AG09309 (cell line): ENCODE results near the gene GATA6.
"Not testable (repeated sequence)": the region's sequence is repeated elsewhere in the genome, so short reads cannot be mapped to it uniquely, and the experiment has no call there.

ENCODE experiments used
- DNase-seq: peaks from one replicate; pipeline ENCODE4 v3.0.0-alpha.2; 2010; ENCODE audit warnings: low read depth
- H3K4me3 ChIP-seq: 2 replicates; pipeline ENCODE4 v1.5.1; 2011; ENCODE audit warnings: mild to moderate bottlenecking, low read depth, low read length, moderate library complexity; ENCODE audit not compliant: control insufficient read depth
- CTCF ChIP-seq: IDR thresholded peaks from 2 replicates; pipeline ENCODE4 v1.5.1; 2011; ENCODE audit warnings: mild to moderate bottlenecking, low read depth, low read length, inconsistent platforms; ENCODE audit not compliant: insufficient read depth, control insufficient read depth; ENCODE audit errors: missing control alignments

Gene GATA6

DNA sequence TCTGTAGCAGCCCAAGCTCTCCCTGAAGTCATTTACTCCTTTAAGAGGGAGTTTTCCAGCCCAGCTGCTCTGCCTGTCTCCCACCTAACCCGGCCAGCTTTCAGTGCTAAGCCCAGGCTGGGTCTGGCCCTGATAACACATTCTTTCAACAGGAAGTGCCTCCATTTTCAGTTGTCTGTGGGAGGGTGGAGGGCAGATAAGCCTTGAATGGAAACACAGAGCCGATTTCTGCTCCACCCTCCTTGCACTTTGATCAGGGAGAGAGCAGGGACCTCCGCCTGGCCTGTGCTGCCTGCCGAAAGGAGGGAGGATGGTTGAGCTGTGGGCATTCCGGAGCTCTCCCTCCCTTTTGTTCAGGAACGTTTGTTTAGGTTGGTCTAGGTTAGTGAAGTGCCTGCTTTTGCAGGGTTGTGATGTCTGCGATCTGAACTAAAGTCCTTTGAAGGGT lies 24.8 kb downstream of the GATA6 start:
- no peak overlapping the region for H3K4me3 ChIP-seq
- DNase-seq = no peak
- TF ChIP-seq CTCF = no peak

DNA sequence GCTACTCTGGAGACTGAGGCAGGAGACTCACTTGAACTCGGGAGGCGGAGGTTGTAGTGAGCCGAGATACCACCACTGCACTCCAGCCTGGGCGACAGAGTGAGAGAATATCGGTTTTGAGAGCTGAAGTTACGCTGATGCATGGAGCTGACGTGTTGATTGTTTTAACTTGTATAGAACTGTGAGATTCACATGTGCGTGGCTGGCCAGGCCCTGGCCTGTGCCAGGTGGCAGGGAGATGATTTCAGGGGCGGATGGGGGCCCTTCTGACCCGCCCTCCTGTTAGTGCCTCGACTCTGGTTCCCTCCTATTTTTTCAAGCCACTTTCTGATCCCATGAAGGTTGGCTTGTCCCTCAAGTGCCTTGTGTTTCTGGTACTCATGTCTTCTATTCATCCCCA lies 25.7 kb downstream of the GATA6 start:
- H3K4me3 ChIP-seq = no peak overlapping the region
- TF ChIP-seq CTCF = no peak
- DNase-seq = no peak

GRCh38 chr18:22196943-22197342 lies 27.6 kb downstream of the GATA6 start:
- DNase-seq, H3K4me3 ChIP-seq: not testable (repeated sequence)

DNA sequence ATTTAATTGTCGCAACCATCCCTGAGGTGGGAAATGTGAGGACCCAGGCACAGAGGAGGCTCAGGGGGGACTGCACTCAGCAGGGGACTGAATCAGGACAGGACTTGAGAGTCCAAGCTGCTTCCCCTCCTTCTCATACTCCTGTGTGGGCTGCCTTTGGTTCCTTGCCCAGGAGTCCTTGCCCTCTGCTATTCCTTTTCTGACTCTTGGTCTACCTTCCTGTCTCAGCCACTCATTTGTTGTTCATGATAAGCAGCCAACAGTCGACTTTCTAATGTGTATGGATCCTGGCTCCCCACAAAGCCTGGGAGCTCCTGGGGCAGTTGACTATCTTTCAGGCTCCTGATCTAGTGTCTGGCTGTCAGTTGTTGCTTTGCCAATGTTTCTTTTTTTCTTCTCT lies 28.3 kb downstream of the GATA6 start:
- no peak for DNase-seq
- no peak overlapping the region for H3K4me3 ChIP-seq
- TF ChIP-seq CTCF = no peak

DNA sequence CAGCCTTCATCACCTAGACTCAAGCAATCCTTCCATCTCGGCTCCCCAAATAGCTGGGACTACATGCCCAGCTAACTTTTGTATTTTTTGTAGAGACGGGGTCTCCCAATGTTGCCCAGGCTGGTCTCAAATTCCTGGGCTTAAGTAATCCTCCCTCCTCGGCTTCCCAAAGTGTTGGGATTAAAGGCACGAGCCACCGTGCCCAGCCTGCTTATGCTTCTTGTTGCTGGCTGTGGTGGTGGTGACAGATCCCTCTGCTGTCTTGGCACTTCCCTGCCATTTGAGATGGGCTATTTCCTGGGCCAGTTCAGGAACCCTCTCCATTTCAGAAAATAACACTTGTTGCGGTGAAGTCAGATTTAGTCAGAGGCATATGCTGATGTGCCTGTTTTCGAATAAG lies 28.8 kb downstream of the GATA6 start:
- DNase-seq = no peak
- TF ChIP-seq CTCF = no peak
- H3K4me3 ChIP-seq = no peak overlapping the region

GRCh38 chr18:22199005-22199404 lies 29.6 kb downstream of the GATA6 start:
- TF ChIP-seq CTCF = no peak
- no peak for DNase-seq
- H3K4me3 ChIP-seq = no peak overlapping the region

DNA sequence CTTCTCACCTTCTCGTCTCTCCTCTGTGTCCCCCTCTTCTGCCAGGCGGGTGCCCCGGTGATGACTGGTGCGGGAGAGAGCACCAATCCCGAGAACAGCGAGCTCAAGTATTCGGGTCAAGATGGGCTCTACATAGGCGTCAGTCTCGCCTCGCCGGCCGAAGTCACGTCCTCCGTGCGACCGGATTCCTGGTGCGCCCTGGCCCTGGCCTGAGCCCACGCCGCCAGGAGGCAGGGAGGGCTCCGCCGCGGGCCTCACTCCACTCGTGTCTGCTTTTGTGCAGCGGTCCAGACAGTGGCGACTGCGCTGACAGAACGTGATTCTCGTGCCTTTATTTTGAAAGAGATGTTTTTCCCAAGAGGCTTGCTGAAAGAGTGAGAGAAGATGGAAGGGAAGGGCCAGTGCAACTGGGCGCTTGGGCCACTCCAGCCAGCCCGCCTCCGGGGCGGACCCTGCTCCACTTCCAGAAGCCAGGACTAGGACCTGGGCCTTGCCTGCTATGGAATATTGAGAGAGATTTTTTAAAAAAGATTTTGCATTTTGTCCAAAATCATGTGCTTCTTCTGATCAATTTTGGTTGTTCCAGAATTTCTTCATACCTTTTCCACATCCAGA lies 31.3 kb downstream of the GATA6 start:
- no peak overlapping the region for H3K4me3 ChIP-seq
- DNase-seq = no peak
- TF ChIP-seq CTCF = no peak

DNA sequence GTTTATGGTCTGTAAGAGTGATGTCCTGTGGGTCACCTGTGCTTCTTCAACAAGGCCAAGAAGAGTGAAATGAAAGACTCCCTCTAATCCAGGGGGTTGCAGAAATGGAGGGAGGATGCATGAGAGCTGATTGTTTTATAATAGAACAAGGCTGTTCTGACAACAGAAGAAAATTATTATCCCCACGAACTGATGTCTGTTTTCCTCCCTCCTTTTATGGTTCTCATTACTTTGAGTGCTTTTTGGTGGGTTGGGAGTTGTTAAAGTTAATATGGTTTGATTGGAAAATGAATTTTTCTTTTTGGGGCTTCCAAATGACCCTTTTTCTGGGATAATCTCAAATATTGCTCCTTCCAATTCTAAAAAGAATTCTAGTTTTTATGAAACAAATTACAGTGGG lies 33.6 kb downstream of the GATA6 start:
- TF ChIP-seq CTCF = no peak
- no peak for DNase-seq
- no peak overlapping the region for H3K4me3 ChIP-seq
